Activated T-cell treated with anti-CD3 and anti-CD28 coated beads, Interleukin-2, amount 50 U/mL, for 4 hours (primary cell): Measurements from ENCODE around the gene MFN2. TPM values are rescaled to one million over a fixed set of nuclear protein-coding genes. Genes with fewer than 3 reads are reported as not detected.

Experiments used
- ATAC-seq, 2 donors: fragments of 200-7000 bp; cut with Tn5 transposase; one replicate each; pipeline ENCODE4 v1.10.0; 2021
- DNase-seq: peaks from one replicate; pipeline ENCODE4 v3.0.0-alpha.2; 2020
- H3K27me3 Mint-ChIP-seq: one replicate; pipeline ENCODE4 v1.8.0; 2021; ENCODE audit warnings: low read depth, mixed read lengths
- H3K36me3 Mint-ChIP-seq: one replicate; pipeline ENCODE4 v1.8.0; 2022; ENCODE audit warnings: mixed read lengths; ENCODE audit not compliant: insufficient read depth
- H3K4me1 Mint-ChIP-seq: one replicate; pipeline ENCODE4 v1.8.0; 2021; ENCODE audit warnings: low read depth, mixed read lengths
- H3K4me3 Mint-ChIP-seq: one replicate; pipeline ENCODE4 v1.8.0; 2021; ENCODE audit warnings: mild to moderate bottlenecking, moderate library complexity, mixed read lengths
- H3K9me3 Mint-ChIP-seq: one replicate; pipeline ENCODE4 v1.8.0; 2021; ENCODE audit warnings: mixed read lengths
- total RNA-seq, 3 donors: library from RNA; stranded (reverse); gene quantifications; one replicate each; pipeline ENCODE4 v1.2.1, GENCODE V29; 2021

Gene MFN2
- total RNA-seq, 3 donors from 2014 or later, result 96.2 to 105 (median 96.7) TPM

DNA sequence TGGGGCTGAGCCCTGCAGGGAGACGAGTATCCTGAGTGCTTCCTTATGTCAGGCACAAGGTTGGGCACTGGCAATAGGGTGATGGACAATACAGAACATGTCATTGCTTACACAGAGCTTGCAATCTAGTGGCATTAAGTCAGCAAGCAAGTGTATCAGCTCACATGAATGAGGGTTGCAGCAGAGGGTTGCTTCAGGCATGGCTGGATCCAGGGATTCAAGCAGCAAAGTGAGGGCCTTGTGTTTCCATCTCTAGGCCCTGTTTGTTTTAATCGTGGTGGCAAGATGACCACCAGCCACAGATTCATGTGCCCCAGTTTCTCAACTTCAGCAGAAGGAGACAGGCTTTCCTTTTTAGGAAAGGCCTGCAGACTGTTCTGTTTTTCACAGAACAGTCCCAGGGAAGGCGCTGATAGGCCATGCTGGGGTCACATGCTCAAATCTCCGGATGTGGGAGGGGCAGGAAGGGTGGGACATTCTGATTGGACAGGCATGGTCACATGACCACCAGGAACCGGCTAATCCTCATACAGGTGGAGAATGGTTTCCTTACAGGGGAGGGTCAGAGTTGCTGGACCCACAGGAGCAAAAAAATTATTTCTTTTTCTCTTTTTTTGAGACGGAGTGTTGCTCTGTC, 31.3 kb upstream of the MFN2 start:
- Mint-ChIP-seq H3K27me3 (no peaks in the 10 kb centered on the region), H3K36me3 (peaks cover 3% of the 10 kb centered on the region), H3K4me3 (no peak overlapping the region), H3K9me3 (no peaks in the 10 kb centered on the region), H3K4me1 (no peaks in the 10 kb centered on the region)
- no peak for ATAC-seq
- no peak for DNase-seq

DNA sequence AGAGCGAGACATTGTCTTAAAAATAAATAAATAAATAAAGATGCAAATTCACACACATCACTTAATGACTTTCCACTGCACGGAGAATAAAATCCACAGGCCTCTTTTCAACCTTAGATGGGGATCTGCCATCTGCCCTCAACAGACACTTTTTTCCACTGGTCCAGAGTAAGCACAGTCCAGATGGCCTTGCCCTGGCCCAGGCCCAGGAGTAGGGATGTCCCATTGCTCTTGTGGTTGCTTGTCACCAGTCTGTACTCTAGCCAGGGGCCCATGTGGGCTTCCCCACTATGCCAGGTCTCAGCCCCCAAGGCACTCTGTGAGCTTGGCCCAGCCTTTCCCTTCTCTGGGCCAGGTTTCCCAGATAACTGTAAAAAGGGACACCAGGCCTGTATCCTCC, 28.3 kb upstream of the MFN2 start:
- no peaks in the 10 kb centered on the region for H3K9me3 Mint-ChIP-seq
- ATAC-seq (no peak), DNase-seq (no peak)
- H3K27me3 Mint-ChIP-seq, result no peaks in the 10 kb centered on the region
- no peaks in the 10 kb centered on the region for H3K4me1 Mint-ChIP-seq
- H3K4me3 Mint-ChIP-seq, result no peak overlapping the region
- H3K36me3 Mint-ChIP-seq, result peaks cover 3% of the 10 kb centered on the region

DNA sequence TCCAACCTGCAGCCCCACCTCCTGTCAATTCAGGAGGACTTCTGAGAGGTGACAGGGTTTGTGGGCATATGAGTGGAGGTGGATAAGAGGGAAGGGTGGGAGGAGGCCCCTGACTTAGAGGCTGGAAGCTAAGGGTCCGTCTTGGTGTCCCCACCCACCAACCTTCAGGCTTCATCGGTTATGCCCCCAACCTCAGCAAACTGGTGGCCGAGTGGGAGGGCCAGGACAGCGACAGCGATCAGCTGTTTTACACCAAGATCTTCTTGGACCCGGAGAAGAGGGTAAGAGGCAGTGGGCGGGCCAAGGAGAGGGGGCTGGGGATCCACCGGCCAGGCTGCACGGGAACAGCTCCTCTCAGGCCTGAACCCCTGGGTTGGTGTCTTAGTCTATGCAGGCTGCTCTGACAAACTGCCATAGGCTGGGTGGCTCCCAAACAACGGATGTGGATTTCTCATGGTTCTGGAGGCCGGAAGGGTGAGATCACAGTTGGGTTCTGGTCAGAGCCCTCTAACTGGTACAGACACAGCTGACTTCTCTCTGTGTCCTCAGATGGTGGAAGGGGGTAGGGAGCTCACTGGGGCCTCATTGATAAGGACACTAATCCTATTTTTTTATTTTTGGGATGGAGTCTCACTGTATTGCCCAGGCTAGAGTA, 27.7 kb upstream of the MFN2 start:
- Mint-ChIP-seq H3K4me1 (no peaks in the 10 kb centered on the region), H3K9me3 (no peaks in the 10 kb centered on the region), H3K36me3 (peaks cover 3% of the 10 kb centered on the region), H3K4me3 (no peak overlapping the region), H3K27me3 (no peaks in the 10 kb centered on the region)
- ATAC-seq (no peak), DNase-seq (no peak)

DNA sequence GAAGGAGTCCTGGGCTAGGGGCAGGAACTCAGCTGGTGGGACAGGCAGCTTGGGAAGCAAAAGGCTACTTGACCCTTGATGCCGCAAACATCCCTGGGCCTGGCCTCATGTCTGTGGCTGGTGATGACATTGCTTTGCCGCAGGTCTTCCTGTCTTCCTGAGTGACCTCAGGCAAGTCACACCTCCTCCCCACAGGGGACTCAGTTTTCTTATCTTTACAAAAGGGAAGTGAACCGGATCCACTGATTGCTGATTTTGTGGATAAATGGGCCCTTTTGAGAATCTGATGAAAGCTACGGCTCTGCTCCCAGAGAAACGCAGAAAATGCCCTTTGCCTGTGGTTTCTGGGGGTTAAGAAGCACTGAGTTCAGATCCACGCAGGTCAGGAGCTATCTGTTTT, 25.0 kb upstream of the MFN2 start:
- peaks cover 3% of the 10 kb centered on the region for H3K36me3 Mint-ChIP-seq
- no peaks in the 10 kb centered on the region for H3K9me3 Mint-ChIP-seq
- DNase-seq (no peak), ATAC-seq (no peak)
- no peak overlapping the region for H3K4me3 Mint-ChIP-seq
- H3K4me1 Mint-ChIP-seq, result no peaks in the 10 kb centered on the region
- no peaks in the 10 kb centered on the region for H3K27me3 Mint-ChIP-seq

DNA sequence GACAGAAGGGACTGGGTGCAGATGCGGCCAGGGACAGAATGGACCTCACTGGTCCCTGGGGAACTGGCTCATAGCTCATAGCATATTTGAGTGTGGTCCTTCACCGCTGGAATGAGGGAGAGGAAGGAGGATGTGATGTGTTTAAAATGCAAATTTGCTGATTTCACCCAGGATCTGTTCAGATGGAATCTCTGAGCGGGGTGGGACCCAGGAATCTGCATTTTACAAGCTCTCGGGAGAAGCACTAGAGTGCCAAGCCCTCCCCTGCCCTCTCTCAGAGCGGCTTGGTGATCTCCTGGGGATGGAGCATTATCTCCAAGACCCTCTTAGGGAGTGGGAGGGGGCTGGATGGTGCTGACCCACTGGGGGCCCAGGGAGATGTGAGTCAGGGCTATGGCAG, 22.8 kb upstream of the MFN2 start:
- no peak for ATAC-seq
- no peaks in the 10 kb centered on the region for H3K9me3 Mint-ChIP-seq
- H3K36me3 Mint-ChIP-seq, result no peaks in the 10 kb centered on the region
- H3K27me3 Mint-ChIP-seq, result no peaks in the 10 kb centered on the region
- H3K4me1 Mint-ChIP-seq, result no peaks in the 10 kb centered on the region
- H3K4me3 Mint-ChIP-seq, result no peak overlapping the region
- DNase-seq, result no peak

DNA sequence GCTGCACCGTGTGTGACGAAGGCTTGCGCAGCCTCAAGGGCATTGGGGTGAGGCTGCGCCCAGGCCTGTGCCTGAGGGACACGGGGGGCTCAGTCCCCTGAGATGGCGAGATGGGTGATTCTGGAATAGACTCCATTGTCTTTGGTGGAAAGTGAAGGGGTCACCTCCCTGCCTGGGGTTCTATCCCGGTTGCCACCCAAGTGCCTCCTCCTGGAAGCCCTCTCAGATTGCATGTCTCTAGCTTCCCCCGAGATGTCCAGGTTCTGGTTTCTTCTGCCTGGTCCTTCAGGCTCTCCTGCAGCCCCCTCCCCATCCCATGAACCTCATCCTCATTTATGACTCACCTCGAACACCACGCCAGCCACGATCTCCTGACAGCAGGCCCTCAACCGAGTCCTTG, 22.3 kb upstream of the MFN2 start:
- Mint-ChIP-seq H3K4me3 (no peak overlapping the region), H3K27me3 (no peaks in the 10 kb centered on the region), H3K4me1 (no peaks in the 10 kb centered on the region), H3K9me3 (no peaks in the 10 kb centered on the region), H3K36me3 (no peaks in the 10 kb centered on the region)
- no peak for DNase-seq
- no peak for ATAC-seq

DNA sequence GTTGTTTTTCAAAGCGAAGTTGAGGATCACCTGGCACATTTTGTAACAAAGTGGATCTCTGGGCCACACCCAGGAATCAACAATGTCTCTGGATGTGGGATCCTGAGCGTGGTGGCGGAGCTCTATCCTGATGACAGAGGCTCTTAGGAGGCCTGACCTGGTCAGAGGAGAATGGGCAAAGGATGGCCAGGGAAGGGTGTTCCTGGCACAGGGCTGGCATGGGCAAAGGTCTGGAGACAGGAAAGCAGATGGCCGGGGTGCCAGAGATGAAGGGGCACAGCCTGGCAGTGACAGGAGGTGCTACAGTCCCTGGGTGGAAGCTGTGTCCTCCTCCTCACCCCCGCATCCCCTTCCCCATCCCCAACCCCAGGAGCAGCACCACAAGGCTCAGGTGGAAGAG, 20.0 kb upstream of the MFN2 start:
- DNase-seq, result no peak
- no peaks in the 10 kb centered on the region for H3K36me3 Mint-ChIP-seq
- H3K4me1 Mint-ChIP-seq, result no peaks in the 10 kb centered on the region
- H3K9me3 Mint-ChIP-seq, result no peaks in the 10 kb centered on the region
- H3K27me3 Mint-ChIP-seq, result no peaks in the 10 kb centered on the region
- H3K4me3 Mint-ChIP-seq, result no peak overlapping the region
- ATAC-seq, result no peak

DNA sequence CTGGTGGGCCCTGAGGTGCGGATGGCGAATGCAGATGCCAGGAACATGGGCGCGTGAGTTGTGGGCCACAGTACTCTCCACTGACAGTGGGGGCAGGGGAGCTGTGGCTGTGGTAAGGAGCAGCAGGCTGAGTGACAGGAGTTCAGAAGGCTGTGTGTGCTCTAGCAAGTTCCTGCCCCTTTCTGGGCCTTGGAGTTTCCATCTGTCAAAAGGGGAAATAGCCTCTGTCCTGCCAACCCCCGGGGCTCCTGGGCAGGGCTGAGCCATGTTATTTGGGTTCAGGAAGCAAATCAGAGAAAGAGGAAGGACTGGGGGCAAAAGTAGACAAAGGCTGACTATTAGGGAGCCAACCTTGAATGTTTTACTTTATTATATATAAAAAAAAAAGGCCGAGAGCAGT, 19.5 kb upstream of the MFN2 start:
- Mint-ChIP-seq H3K36me3 (no peaks in the 10 kb centered on the region), H3K27me3 (no peaks in the 10 kb centered on the region), H3K4me1 (no peaks in the 10 kb centered on the region), H3K9me3 (no peaks in the 10 kb centered on the region), H3K4me3 (no peak overlapping the region)
- DNase-seq (no peak), ATAC-seq (no peak)

DNA sequence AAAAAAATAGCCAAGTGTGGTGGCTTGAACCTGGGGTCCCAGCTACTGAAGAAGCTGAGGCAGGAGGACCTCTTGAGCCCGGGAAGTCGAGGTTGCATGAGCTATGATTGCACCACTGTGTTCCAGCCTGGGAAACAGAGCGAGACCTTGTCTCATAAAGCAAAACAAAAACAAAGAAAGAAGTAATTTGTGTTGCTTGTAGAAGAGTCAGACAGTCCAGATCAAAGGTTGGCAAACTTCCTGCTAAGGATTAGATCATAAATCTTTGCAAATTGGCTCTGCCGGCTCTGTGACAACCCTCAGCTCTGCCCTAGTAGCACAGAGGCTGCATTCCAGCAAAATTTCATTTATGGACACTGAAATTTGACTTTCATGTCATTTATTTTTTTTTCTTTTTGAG, 19.0 kb upstream of the MFN2 start:
- Mint-ChIP-seq H3K4me1 (no peaks in the 10 kb centered on the region), H3K27me3 (no peaks in the 10 kb centered on the region), H3K36me3 (no peaks in the 10 kb centered on the region), H3K9me3 (no peaks in the 10 kb centered on the region), H3K4me3 (no peak overlapping the region)
- ATAC-seq (no peak), DNase-seq (no peak)

DNA sequence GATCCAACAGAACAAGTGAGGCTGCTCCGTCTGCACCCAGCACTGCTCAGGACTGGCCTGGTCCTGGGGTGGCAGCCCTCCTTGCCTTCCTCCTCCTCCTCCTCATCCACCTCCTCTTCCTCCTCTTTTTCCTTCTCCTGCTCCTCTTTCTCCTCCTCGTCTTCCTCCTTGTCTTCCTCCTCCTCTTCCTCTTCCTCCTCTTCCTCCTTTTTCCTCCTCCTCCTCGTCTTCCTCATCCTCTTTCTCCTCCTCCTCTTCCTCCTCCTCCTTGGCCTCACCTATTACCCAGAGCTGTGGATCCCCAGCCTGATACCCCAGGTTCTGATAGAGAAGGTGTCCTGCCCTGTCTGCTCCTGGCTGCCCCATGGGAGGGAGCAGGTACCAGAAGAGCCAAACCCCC, 16.6 kb upstream of the MFN2 start:
- H3K4me1 Mint-ChIP-seq, result no peaks in the 10 kb centered on the region
- H3K4me3 Mint-ChIP-seq, result no peak overlapping the region
- H3K9me3 Mint-ChIP-seq, result no peaks in the 10 kb centered on the region
- H3K36me3 Mint-ChIP-seq, result no peaks in the 10 kb centered on the region
- no peak for DNase-seq
- no peaks in the 10 kb centered on the region for H3K27me3 Mint-ChIP-seq
- ATAC-seq, result no peak

DNA sequence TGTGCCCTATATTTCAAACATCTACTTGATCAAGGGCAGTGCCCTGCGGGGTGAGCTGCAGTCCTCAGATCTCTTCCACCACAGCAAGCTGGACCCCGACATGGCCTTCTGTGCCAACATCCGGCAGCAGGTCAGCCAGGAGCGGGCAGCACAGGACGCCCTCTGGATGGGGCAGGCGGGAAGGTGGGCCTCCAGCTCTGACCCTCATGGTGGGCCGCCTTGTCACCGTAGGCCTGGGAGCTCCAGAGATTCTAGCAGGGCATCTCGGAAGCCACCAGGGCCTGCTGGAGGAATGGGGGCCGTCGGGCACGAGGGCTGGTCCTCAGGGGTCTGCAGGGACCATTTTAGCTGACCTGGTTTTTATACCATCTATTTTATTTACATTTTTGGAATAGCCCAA, 15.6 kb upstream of the MFN2 start:
- Mint-ChIP-seq H3K4me3 (no peak overlapping the region), H3K36me3 (no peaks in the 10 kb centered on the region), H3K27me3 (no peaks in the 10 kb centered on the region), H3K4me1 (no peaks in the 10 kb centered on the region), H3K9me3 (no peaks in the 10 kb centered on the region)
- no peak for ATAC-seq
- no peak for DNase-seq

DNA sequence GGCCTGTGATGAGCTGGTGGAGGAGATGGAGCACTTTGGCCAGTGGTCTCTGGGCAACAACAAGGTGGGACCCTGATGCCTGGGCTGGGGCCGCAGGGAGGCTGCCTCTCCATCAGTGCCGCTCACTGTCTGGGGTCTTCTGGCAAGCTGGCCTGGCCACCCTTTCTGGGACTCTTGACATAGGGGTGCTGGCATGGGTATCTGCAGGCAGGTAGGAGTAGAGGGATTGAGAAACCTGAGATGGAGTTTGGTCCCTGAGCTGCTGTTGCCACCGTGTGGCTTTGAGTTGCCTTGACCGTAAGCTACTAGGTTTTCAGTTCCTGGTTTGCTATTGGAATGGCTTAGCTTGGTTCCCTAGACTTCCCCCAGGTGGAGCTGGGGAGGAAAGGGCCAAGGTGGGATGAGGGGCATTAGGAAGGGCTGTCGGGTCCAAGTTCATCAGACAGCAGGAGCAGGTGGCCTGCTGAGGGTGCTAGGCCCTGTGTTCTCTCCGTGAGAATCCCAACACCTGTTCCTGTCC, 13.2 kb upstream of the MFN2 start:
- ATAC-seq (no peak), DNase-seq (no peak)
- Mint-ChIP-seq H3K4me3 (no peak overlapping the region), H3K4me1 (no peaks in the 10 kb centered on the region), H3K9me3 (no peaks in the 10 kb centered on the region), H3K27me3 (no peaks in the 10 kb centered on the region), H3K36me3 (no peaks in the 10 kb centered on the region)

DNA sequence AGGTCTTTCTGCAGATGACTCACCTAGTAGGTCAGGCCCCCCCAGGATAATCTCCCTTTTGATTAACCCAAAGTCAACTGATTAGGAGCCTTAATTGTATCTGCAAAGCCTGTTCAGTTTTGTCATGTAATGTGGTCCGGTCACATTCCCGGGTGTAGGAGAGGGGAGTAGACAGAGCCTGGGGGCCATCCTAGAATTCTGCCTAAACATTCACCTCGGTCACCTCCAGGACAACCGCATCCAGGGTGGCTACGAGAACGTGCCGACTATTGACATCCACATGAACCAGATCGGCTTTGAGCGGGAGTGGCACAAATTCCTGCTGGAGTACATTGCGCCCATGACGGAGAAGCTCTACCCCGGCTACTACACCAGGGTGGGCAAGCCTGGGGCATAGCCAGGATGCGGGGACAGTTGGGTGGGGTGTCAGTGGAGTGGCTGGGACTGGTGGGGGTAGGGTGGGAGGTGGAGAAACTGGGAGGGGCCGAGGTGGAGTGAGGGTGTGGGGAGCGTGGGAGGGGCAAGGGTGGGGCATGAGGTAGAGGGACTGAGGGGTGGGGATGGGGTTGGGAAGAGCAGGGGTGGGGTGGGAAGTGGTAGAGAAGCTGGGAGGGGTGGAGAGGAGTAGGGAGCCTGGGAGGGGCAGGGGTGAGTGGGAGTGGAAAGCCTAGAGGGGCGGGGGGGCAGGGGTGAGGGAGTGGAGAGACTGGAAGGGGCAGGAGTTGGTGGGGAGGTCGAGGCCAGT, 9.6 kb upstream of the MFN2 start:
- Mint-ChIP-seq H3K9me3 (no peaks in the 10 kb centered on the region), H3K4me1 (peaks cover 3% of the 10 kb centered on the region), H3K4me3 (no peak overlapping the region), H3K27me3 (no peaks in the 10 kb centered on the region), H3K36me3 (no peaks in the 10 kb centered on the region)
- ATAC-seq (no peak), DNase-seq (no peak)

DNA sequence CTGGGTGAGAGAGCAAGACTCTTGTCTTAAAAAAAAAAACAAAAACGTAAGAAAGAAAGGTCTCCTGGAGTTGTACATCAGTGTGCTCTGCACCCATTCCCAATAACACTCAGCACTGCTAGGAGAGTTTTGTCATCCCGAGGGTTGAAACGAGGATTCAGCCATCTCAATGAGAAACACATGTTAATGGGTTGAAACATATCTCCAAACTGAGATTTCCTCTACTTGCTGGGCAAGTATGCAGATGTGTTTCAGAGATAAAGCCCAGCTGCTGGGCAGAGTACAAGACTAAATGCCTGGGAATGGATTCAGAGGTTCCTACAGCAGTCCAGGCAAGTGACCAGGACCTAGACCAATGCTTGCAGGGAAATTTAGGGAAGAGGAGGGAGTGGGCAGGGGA, 2.6 kb upstream of the MFN2 start:
- H3K4me3 Mint-ChIP-seq, result no peak overlapping the region
- H3K27me3 Mint-ChIP-seq, result no peaks in the 10 kb centered on the region
- ATAC-seq (no peak), DNase-seq (no peak)
- H3K36me3 Mint-ChIP-seq, result peaks cover 8% of the 10 kb centered on the region
- peaks cover 26% of the 10 kb centered on the region for H3K4me1 Mint-ChIP-seq
- H3K9me3 Mint-ChIP-seq, result no peaks in the 10 kb centered on the region

DNA sequence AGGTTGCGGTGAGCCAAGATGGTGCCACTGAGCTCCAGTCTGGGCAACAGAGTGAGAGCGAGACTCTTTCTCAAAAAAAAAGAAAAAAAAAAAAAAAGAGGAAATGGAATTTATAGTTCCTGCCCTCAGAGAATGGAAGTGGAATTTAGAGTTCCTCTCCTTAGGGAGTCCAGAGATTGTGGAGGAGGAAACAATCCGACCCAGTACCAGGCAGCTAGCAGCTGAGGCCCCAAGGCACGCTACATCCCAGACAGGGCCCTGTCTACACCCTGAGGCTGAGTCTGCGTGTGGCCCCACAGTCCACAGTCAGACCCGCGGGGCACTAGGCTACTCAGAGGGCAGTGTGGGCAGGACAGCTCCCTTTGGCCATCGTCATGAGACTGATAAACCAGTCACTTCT, 1.9 kb upstream of the MFN2 start:
- Mint-ChIP-seq H3K36me3 (peaks cover 8% of the 10 kb centered on the region), H3K4me3 (no peak overlapping the region), H3K27me3 (no peaks in the 10 kb centered on the region), H3K9me3 (no peaks in the 10 kb centered on the region), H3K4me1 (peaks cover 24% of the 10 kb centered on the region)
- ATAC-seq (no peak), DNase-seq (no peak)
